ENCODE results near the gene SECISBP2. TPM values are rescaled to one million over a fixed set of nuclear protein-coding genes. Genes with fewer than 3 reads are reported as not detected.

The SECISBP2 gene
- total and polyA plus RNA-seq, 7 donors = 21.0 to 41.8 (median 35.0) TPM

DNA sequence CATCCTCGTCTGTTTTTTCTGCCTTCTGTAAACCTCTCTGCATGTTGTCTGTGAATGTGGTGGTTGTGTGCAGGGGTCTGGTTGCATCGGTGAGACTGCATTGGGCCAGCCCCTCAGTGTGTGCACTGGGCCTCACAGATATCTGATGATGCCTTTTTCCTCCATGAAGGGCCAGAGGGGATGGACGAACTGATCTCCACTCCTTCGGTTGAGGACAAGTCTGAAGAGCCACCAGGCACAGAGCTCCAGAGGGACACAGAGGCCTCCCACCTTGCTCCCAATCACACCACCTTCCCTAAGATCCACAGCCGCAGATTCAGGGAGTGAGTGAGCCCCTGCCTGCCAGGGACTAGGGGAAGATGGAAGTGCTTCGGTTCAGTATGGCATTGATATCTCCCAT is 31.3 kb downstream of the SECISBP2 start:
- Histone ChIP-seq H3K27me3 (no peaks in the 10 kb centered on the region), H3K36me3 (peaks cover 37 to 100% (median 76%) of the 10 kb centered on the region in 4 donors), H3K27ac (no peak overlapping the region), H3K4me1 (no peaks in the 10 kb centered on the region), H3K4me3 (no peak overlapping the region), H3K9me3 (no peaks in the 10 kb centered on the region)
- WGBS, 2 donors = 96% methylated on average over 6 of the region's 6 CpGs
- intact Hi-C loops (cut with DNase I) = no loop called here
- DNase-seq = no peak
- TF ChIP-seq EP300 (IDR thresholded peaks at IDR 0.05) (no peak), POLR2A (IDR thresholded peaks at IDR 0.05) (no peak), POLR2AphosphoS5 (IDR thresholded peaks at IDR 0.05) (no peak)
- TF ChIP-seq, protein P1, sequence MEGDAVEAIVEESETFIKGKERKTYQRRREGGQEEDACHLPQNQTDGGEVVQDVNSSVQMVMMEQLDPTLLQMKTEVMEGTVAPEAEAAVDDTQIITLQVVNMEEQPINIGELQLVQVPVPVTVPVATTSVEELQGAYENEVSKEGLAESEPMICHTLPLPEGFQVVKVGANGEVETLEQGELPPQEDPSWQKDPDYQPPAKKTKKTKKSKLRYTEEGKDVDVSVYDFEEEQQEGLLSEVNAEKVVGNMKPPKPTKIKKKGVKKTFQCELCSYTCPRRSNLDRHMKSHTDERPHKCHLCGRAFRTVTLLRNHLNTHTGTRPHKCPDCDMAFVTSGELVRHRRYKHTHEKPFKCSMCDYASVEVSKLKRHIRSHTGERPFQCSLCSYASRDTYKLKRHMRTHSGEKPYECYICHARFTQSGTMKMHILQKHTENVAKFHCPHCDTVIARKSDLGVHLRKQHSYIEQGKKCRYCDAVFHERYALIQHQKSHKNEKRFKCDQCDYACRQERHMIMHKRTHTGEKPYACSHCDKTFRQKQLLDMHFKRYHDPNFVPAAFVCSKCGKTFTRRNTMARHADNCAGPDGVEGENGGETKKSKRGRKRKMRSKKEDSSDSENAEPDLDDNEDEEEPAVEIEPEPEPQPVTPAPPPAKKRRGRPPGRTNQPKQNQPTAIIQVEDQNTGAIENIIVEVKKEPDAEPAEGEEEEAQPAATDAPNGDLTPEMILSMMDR (IDR thresholded peaks at IDR 0.05) = no peak

DNA sequence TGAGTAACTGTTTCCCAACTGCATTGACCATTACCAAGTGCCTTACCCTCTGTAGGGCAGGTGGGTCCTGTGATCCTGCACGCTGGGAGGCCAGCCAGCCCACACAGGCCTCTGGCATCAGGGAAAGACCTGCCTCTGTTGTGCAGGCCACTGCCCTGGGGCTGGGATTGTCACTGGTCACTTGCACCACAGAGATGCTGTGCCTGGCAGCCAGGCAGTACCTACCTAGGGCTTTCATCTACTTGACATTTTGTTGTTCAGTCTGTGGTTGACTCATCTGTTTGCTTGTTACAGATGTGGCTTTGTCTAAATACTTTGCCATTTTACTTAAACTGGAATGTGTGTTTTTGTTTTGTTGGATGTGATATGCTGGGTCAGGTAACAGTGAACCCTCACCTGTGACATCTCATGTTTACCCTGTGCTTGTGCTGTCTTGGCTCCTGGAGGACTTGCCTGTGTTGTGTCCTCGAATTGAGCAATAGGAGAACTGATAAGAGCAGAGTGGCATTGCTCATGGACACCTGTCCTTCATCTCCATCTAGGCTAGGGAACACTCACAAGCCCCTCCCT is 32.8 kb downstream of the SECISBP2 start:
- WGBS, 2 donors = 62 to 87% methylated on average over 2 of the region's 2 CpGs
- peaks cover 44 to 100% (median 70%) of the 10 kb centered on the region in 4 donors for H3K36me3 ChIP-seq
- intact Hi-C loops (cut with DNase I) = no loop called here

DNA sequence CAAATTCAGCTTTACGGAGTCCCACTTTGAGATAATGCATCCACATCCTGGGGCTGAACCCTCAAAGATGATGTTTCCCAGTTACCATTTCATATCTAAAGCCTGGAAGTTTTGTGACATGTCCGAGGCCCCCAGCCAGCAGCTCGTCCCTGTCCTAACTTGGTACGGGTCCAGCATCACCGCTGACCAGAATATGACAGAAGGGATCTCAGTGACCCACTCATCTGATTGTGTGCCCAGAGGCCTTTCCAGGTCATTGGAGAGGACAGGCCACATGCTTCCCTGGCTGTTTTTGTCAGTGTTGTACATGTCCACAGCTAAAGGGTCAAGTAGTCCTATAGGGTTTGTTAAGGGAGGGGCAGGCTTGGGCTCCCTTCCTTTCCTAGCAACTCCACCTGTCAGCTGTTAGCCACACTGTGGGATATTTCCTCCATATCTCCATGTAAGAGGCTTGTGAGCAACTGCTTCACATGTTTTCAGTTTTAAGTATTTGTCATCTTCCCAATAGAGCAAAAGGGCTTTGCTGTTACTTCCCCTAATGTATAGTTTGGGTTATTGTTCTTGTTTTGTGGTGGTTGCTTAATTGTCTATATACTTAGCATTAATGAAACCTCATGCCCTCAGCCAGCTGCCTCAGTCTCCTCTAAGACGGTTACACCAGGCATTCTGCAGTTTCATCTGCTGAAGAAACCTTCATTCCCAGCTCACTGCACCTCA is 33.4 kb downstream of the SECISBP2 start:
- DNase-seq = no peak
- intact Hi-C loops (cut with DNase I) = no loop called here
- Histone ChIP-seq H3K9me3 (no peaks in the 10 kb centered on the region), H3K4me1 (no peaks in the 10 kb centered on the region), H3K27ac (no peak overlapping the region), H3K36me3 (peaks cover 42 to 100% (median 69%) of the 10 kb centered on the region in 4 donors), H3K27me3 (no peaks in the 10 kb centered on the region), H3K4me3 (no peak overlapping the region)
- 95 to 97% methylated on average over 6 of the region's 6 CpGs for WGBS, 2 donors
- TF ChIP-seq, protein P1 (IDR thresholded peaks at IDR 0.05) = no peak
- TF ChIP-seq EP300 (IDR thresholded peaks at IDR 0.05) = no peak
- TF ChIP-seq POLR2A (IDR thresholded peaks at IDR 0.05) = no peak
- TF ChIP-seq POLR2AphosphoS5 (IDR thresholded peaks at IDR 0.05) = no peak

More for the DNA sequence above, 32.8 kb downstream of the SECISBP2 start:
- DNase-seq = no peak
- TF ChIP-seq, protein P1 (IDR thresholded peaks at IDR 0.05) = no peak
- TF ChIP-seq POLR2AphosphoS5 (IDR thresholded peaks at IDR 0.05) = no peak
- no peak for TF ChIP-seq POLR2A (IDR thresholded peaks at IDR 0.05)
- no peak for TF ChIP-seq EP300 (IDR thresholded peaks at IDR 0.05)
- Histone ChIP-seq H3K9me3 (no peaks in the 10 kb centered on the region), H3K4me3 (no peak overlapping the region), H3K4me1 (no peaks in the 10 kb centered on the region), H3K27me3 (no peaks in the 10 kb centered on the region), H3K27ac (no peak overlapping the region)

DNA sequence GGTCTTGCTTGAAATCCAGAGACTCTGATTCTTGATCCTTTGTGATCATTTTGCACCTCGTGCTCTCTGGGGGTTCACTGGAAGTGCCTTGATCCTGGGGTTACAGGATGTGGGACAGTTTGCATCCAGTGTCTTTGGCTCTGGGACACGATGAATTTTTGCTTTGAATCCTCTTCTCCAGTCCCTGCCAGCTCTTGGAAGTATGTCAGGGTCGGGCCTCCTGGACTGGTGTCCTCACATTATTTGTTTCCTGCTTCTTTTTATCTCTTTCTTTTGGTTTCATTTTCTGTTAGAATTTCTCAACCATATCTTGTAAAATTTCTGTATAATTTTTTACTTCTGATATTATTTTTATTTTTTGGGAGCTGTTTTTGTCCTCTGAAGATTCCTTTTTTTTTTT is 34.2 kb downstream of the SECISBP2 start:
- H3K27me3 ChIP-seq = no peaks in the 10 kb centered on the region
- no peak for DNase-seq
- TF ChIP-seq EP300 (IDR thresholded peaks at IDR 0.05) = no peak
- no peak for TF ChIP-seq POLR2AphosphoS5 (IDR thresholded peaks at IDR 0.05)
- TF ChIP-seq POLR2A (IDR thresholded peaks at IDR 0.05) = no peak
- TF ChIP-seq, protein P1 (IDR thresholded peaks at IDR 0.05) = no peak
- no peaks in the 10 kb centered on the region for H3K9me3 ChIP-seq
- H3K4me1 ChIP-seq = no peaks in the 10 kb centered on the region
- peaks cover 45 to 100% (median 68%) of the 10 kb centered on the region in 4 donors for H3K36me3 ChIP-seq
- H3K4me3 ChIP-seq = no peak overlapping the region
- 52 to 61% methylated on average over 3 of the region's 3 CpGs for WGBS, 2 donors
- intact Hi-C loops (cut with DNase I) = no loop called here
- H3K27ac ChIP-seq = no peak overlapping the region
